Ecto neural progenitor cell (in vitro differentiated cells): Measurements from ENCODE around the gene TMEM258.

Source experiments
- DNase-seq: peaks from one replicate; pipeline ENCODE4 v3.0.0-alpha.2; 2018; ENCODE audit warnings: low spot score

TMEM258 gene

GRCh38 chr11:61820174-61820573, 27.8 kb upstream of the TMEM258 start:
- no peak for DNase-seq

GRCh38 chr11:61817471-61818202, 25.2 kb upstream of the TMEM258 start:
- DNase-seq: no peak

GRCh38 chr11:61816736-61817455, 24.5 kb upstream of the TMEM258 start, which contains the start of gene FADS1:
FADS1 (minus strand) TSS chr11:61817003; CDS start chr11:61816929, 74 bp downstream.
- DNase-seq: peak; percentile 96

- peak; percentile 83 for DNase-seq
Observed at GRCh38 chr11:61815790-61816735, 23.7 kb upstream of the TMEM258 start.

GRCh38 chr11:61814958-61815789, 22.8 kb upstream of the TMEM258 start:
- DNase-seq: peak; percentile 99

- peak; percentile 60 for DNase-seq
Observed at GRCh38 chr11:61814247-61814957, 22.0 kb upstream of the TMEM258 start.

GRCh38 chr11:61812736-61813411, 20.5 kb upstream of the TMEM258 start:
- no peak for DNase-seq

GRCh38 chr11:61811831-61812230, 19.4 kb upstream of the TMEM258 start:
- DNase-seq: no peak

GRCh38 chr11:61810671-61811175, 18.3 kb upstream of the TMEM258 start:
- DNase-seq: no peak

- DNase-seq: no peak
Observed at GRCh38 chr11:61806785-61807184, 14.4 kb upstream of the TMEM258 start.

GRCh38 chr11:61805146-61805545, 12.7 kb upstream of the TMEM258 start:
- no peak for DNase-seq

GRCh38 chr11:61803889-61804647, 11.7 kb upstream of the TMEM258 start:
- DNase-seq: no peak

- no peak for DNase-seq
Observed at GRCh38 chr11:61802605-61803004, 10.2 kb upstream of the TMEM258 start.

- DNase-seq: no peak
Observed at GRCh38 chr11:61800331-61801281, 8.2 kb upstream of the TMEM258 start.

GRCh38 chr11:61799665-61800284, 7.4 kb upstream of the TMEM258 start:
- DNase-seq: no peak

- no peak for DNase-seq
Observed at GRCh38 chr11:61797263-61797944, 5.0 kb upstream of the TMEM258 start.
